Measurements from ENCODE around the gene CABP7.

Gene CABP7

GRCh38 chr22:29769723-29770321, 50.0 kb downstream of the CABP7 start:
- in situ Hi-C loops (cut with MboI; ENCODE audit: low sequenced_read_pairs): no loop called here

- in situ Hi-C loops (cut with MboI; ENCODE audit: low sequenced_read_pairs): no loop called here
Measured at GRCh38 chr22:29772170-29772641, 52.4 kb downstream of the CABP7 start.

GRCh38 chr22:29773233-29773632, 53.4 kb downstream of the CABP7 start:
- in situ Hi-C loops (cut with MboI; ENCODE audit: low sequenced_read_pairs): no loop called here

GRCh38 chr22:29780220-29780619, 60.4 kb downstream of the CABP7 start:
- in situ Hi-C loops (cut with MboI; ENCODE audit: low sequenced_read_pairs): no loop called here

GRCh38 chr22:29780748-29781676, 61.2 kb downstream of the CABP7 start:
- in situ Hi-C loops (cut with MboI; ENCODE audit: low sequenced_read_pairs): no loop called here

Data from HL-60/S4 treated with phorbol 12-myristate 13-acetate at 8.2 ng/mL for 4 days and 3 days (cell line).